Body of pancreas (tissue), 4 donors: ENCODE measurements around the gene CRYBG3.

Source experiments
- POLR2A ChIP-seq, 3 donors: fragments of 450-650 bp; IDR thresholded peaks; one replicate each; pipeline ENCODE4 v1.6.1; 2016; ENCODE audit warnings: antibody characterized with exemption in 3 of 3, mild to moderate bottlenecking in 2 of 3
- TF ChIP-seq, protein P1 (sequence below), 7 experiments: fragments of 450-650 bp in 4 of 7; fragments of 200-600 bp in 3 of 7; sonication (generic) in 3 of 7; IDR thresholded peaks; one replicate each; pipeline ENCODE4 v1.5.1; 2016 to 2019; ENCODE audit warnings: antibody characterized with exemption in 7 of 7

DNA sequence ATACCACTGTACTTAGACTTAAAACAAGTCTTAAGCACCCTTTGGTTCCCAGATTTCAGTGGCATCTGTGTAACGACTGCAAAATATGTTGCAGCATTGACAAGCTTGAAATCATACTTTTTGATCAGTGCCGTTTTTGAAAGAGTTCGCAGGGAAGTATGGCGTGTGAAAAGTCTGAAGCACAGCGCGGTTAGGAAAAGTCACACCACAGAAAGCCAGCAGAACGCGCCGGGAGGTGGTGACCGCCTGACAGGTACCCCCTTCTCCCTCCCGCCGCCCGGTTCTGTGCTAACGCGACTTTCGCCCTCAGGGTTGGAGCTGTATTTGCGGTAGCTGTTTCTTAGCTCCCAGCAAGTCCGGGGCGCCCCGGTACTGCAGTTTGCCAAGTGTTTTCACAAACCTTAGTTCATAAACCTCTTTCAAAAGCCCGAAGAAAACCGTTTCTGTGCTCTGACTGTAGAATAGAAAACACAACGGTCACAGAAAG lies 481 bp upstream of the CRYBG3 start:
- TF ChIP-seq, protein P1, sequence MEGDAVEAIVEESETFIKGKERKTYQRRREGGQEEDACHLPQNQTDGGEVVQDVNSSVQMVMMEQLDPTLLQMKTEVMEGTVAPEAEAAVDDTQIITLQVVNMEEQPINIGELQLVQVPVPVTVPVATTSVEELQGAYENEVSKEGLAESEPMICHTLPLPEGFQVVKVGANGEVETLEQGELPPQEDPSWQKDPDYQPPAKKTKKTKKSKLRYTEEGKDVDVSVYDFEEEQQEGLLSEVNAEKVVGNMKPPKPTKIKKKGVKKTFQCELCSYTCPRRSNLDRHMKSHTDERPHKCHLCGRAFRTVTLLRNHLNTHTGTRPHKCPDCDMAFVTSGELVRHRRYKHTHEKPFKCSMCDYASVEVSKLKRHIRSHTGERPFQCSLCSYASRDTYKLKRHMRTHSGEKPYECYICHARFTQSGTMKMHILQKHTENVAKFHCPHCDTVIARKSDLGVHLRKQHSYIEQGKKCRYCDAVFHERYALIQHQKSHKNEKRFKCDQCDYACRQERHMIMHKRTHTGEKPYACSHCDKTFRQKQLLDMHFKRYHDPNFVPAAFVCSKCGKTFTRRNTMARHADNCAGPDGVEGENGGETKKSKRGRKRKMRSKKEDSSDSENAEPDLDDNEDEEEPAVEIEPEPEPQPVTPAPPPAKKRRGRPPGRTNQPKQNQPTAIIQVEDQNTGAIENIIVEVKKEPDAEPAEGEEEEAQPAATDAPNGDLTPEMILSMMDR (IDR thresholded peaks at IDR 0.05), result peak in 2 of 7 experiments; percentile 3 to 10
- no peak for TF ChIP-seq POLR2A (IDR thresholded peaks at IDR 0.05)
